Measurements from ENCODE around the gene ZNF792.

- TF ChIP-seq GATA3 (IDR thresholded peaks at IDR 0.05; ENCODE audit: low read depth, low read length) (no peak), GATA2 (IDR thresholded peaks at IDR 0.05; ENCODE audit: low read depth, low read length) (no peak)
These were observed 53.3 kb downstream of the ZNF792 start for GRCh38 chr19:34910770-34911169.

Measured in SH-SY5Y (cell line).